ENCODE measurements around the gene MRC2.

Gene MRC2

GRCh38 chr17:62611728-62612127 lies 15.7 kb upstream of the MRC2 start:
- TF ChIP-seq YY1 (IDR thresholded peaks at IDR 0.05; ENCODE audit: low read depth) (no peak), TCF12 (IDR thresholded peaks at IDR 0.05; ENCODE audit: low read depth) (no peak), USF1 (IDR thresholded peaks at IDR 0.05) (no peak), MAX (IDR thresholded peaks at IDR 0.05) (no peak), REST (IDR thresholded peaks at IDR 0.05; ENCODE audit: low read depth) (no peak), CREB1 (IDR thresholded peaks at IDR 0.05; ENCODE audit: low read depth) (no peak), EP300 (IDR thresholded peaks at IDR 0.05; ENCODE audit: borderline replicate concordance) (no peak)

- no peak for TF ChIP-seq MAX (IDR thresholded peaks at IDR 0.05)
- no peak for TF ChIP-seq TCF12 (IDR thresholded peaks at IDR 0.05; ENCODE audit: low read depth)
- TF ChIP-seq CREB1 (IDR thresholded peaks at IDR 0.05; ENCODE audit: low read depth), result no peak
- TF ChIP-seq EP300 (IDR thresholded peaks at IDR 0.05; ENCODE audit: borderline replicate concordance), result no peak
- no peak for TF ChIP-seq USF1 (IDR thresholded peaks at IDR 0.05)
- TF ChIP-seq RAD21 (IDR thresholded peaks at IDR 0.05; ENCODE audit: low read depth), result no peak
- no peak for TF ChIP-seq REST (IDR thresholded peaks at IDR 0.05; ENCODE audit: low read depth)
- TF ChIP-seq ZBTB7A (IDR thresholded peaks at IDR 0.05; ENCODE audit: low read depth), result no peak
- TF ChIP-seq TEAD4 (IDR thresholded peaks at IDR 0.05), result no peak
These were observed 13.3 kb upstream of the MRC2 start for GRCh38 chr17:62614142-62614541.

- TF ChIP-seq MAX (IDR thresholded peaks at IDR 0.05), result no peak
- no peak for TF ChIP-seq USF1 (IDR thresholded peaks at IDR 0.05)
- TF ChIP-seq EP300 (IDR thresholded peaks at IDR 0.05; ENCODE audit: borderline replicate concordance), result no peak
- TF ChIP-seq FOXM1 (IDR thresholded peaks at IDR 0.05; ENCODE audit: borderline replicate concordance, low read depth), result no peak
- TF ChIP-seq RAD21 (IDR thresholded peaks at IDR 0.05; ENCODE audit: low read depth), result no peak
- TF ChIP-seq REST (IDR thresholded peaks at IDR 0.05; ENCODE audit: low read depth), result no peak
These were observed 12.0 kb upstream of the MRC2 start for GRCh38 chr17:62615503-62615902.

GRCh38 chr17:62616993-62617893 lies 10.2 kb upstream of the MRC2 start:
- TF ChIP-seq MAX (IDR thresholded peaks at IDR 0.05), result no peak
- no peak for TF ChIP-seq EP300 (IDR thresholded peaks at IDR 0.05; ENCODE audit: borderline replicate concordance)
- no peak for TF ChIP-seq USF1 (IDR thresholded peaks at IDR 0.05)
- no peak for TF ChIP-seq EGR1 (IDR thresholded peaks at IDR 0.05)
- no peak for TF ChIP-seq FOXM1 (IDR thresholded peaks at IDR 0.05; ENCODE audit: borderline replicate concordance, low read depth)
- no peak for TF ChIP-seq NFIC (IDR thresholded peaks at IDR 0.05)
- TF ChIP-seq TCF12 (IDR thresholded peaks at IDR 0.05; ENCODE audit: low read depth), result no peak
- TF ChIP-seq REST (IDR thresholded peaks at IDR 0.05; ENCODE audit: low read depth), result no peak
- TF ChIP-seq CREB1 (IDR thresholded peaks at IDR 0.05; ENCODE audit: low read depth), result no peak
- no peak for TF ChIP-seq CEBPB (IDR thresholded peaks at IDR 0.05)
- no peak for TF ChIP-seq RAD21 (IDR thresholded peaks at IDR 0.05; ENCODE audit: low read depth)
- TF ChIP-seq TEAD4 (IDR thresholded peaks at IDR 0.05), result no peak
